Measurements from ENCODE around the gene ZNF362. TPM values are rescaled to one million over a fixed set of nuclear protein-coding genes. Genes with fewer than 3 reads are reported as not detected.
"Not testable (repeated sequence)": the region's sequence is repeated elsewhere in the genome, so short reads cannot be mapped to it uniquely, and the experiment has no call there.

Gene ZNF362
- 10 to 100 TPM; 29.5 to 29.8 TPM for total RNA-seq
- long read RNA-seq, partial matches to known transcripts = 21 of 21 reads
- long read RNA-seq, other reads (novel, unspliced or antisense) = 0 of 21 reads

- intact Hi-C loops (cut with DNase I) = no loop called here
- DNase-seq = peak; percentile 80
These were observed at the start of gene ZNF362 for GRCh38 chr1:33256471-33257206. Gene ZNF362 (plus strand): TSS chr1:33256492. CDS start chr1:33270575, 14,083 bp downstream.

GRCh38 chr1:33211972-33212371 is 44.3 kb upstream of the ZNF362 start:
- intact Hi-C loops (cut with DNase I) = loop anchor here in 1 of 2 donors (10.0 kb wide), 2 partner anchors 253 to 403 kb away; no protein-coding TSS in a partner anchor
- DNase-seq (no peak), ATAC-seq (no peak)

More at GRCh38 chr1:33256471-33257206, at the start of gene ZNF362:
- ATAC-seq = peak; percentile 38 to 53

GRCh38 chr1:33219886-33220661 is 36.2 kb upstream of the ZNF362 start:
- ATAC-seq (peak in 1 of 2 donors; percentile 45), DNase-seq (no peak)
- intact Hi-C loops (cut with DNase I) = loop anchor here in 1 of 2 donors (5.0 to 10.0 kb wide), 4 partner anchors 72 to 395 kb away; no protein-coding TSS in a partner anchor

GRCh38 chr1:33220676-33221384 is 35.5 kb upstream of the ZNF362 start:
- intact Hi-C loops (cut with DNase I) = loop anchor here in 1 of 2 donors (5.0 kb wide), 1 partner anchor 71 kb away; no protein-coding TSS in a partner anchor
- DNase-seq (peak; percentile 40), ATAC-seq (peak; percentile 46 to 81)

GRCh38 chr1:33221385-33221758 is 34.9 kb upstream of the ZNF362 start:
- DNase-seq (no peak), ATAC-seq (peak; percentile 34 to 60)
- intact Hi-C loops (cut with DNase I) = loop anchor here in 1 of 2 donors (5.0 kb wide), 1 partner anchor 71 kb away; no protein-coding TSS in a partner anchor

GRCh38 chr1:33222381-33222780 is 33.9 kb upstream of the ZNF362 start:
- intact Hi-C loops (cut with DNase I) = loop anchor here in 1 of 2 donors (5.0 kb wide), 1 partner anchor 70 kb away; no protein-coding TSS in a partner anchor
- no peak for DNase-seq
- ATAC-seq = peak in 1 of 2 donors; percentile 44

- DNase-seq (no peak), ATAC-seq (no peak)
- intact Hi-C loops (cut with DNase I) = loop anchor here in 1 of 2 donors (5.0 kb wide), 1 partner anchor 68 kb away; no protein-coding TSS in a partner anchor
These were observed 32.1 kb upstream of the ZNF362 start for GRCh38 chr1:33224166-33224707.

GRCh38 chr1:33225586-33225985 is 30.7 kb upstream of the ZNF362 start:
- intact Hi-C loops (cut with DNase I) = no loop called here
- ATAC-seq (no peak), DNase-seq (no peak)

GRCh38 chr1:33228935-33229487 is 27.3 kb upstream of the ZNF362 start:
- peak; percentile 55 for DNase-seq
- peak; percentile 89 to 95 for ATAC-seq
- intact Hi-C loops (cut with DNase I) = no loop called here

GRCh38 chr1:33231166-33231565 is 25.1 kb upstream of the ZNF362 start:
- DNase-seq (no peak), ATAC-seq (no peak)
- intact Hi-C loops (cut with DNase I) = no loop called here

- intact Hi-C loops (cut with DNase I) = no loop called here
- DNase-seq (no peak), ATAC-seq (no peak)
These were observed 23.6 kb upstream of the ZNF362 start for GRCh38 chr1:33232716-33233115.

- ATAC-seq (no peak), DNase-seq (no peak)
- intact Hi-C loops (cut with DNase I) = no loop called here
These were observed 22.2 kb upstream of the ZNF362 start for GRCh38 chr1:33234131-33234530.

GRCh38 chr1:33234588-33234990 is 21.7 kb upstream of the ZNF362 start:
- no peak for DNase-seq
- intact Hi-C loops (cut with DNase I) = no loop called here
- ATAC-seq = peak in 1 of 2 donors; percentile 34

GRCh38 chr1:33235521-33235920 is 20.8 kb upstream of the ZNF362 start:
- DNase-seq = no peak
- intact Hi-C loops (cut with DNase I) = no loop called here
- no peak for ATAC-seq

GRCh38 chr1:33236498-33236897 is 19.8 kb upstream of the ZNF362 start:
- DNase-seq = no peak
- intact Hi-C loops (cut with DNase I) = no loop called here

GRCh38 chr1:33237579-33237978 is 18.7 kb upstream of the ZNF362 start:
- DNase-seq = no peak
- intact Hi-C loops (cut with DNase I) = no loop called here
- ATAC-seq = no peak

More at GRCh38 chr1:33236498-33236897, 19.8 kb upstream of the ZNF362 start:
- ATAC-seq = no peak

- ATAC-seq; intact Hi-C loops (cut with DNase I); DNase-seq: not testable (repeated sequence)
These were observed 18.0 kb upstream of the ZNF362 start for GRCh38 chr1:33238194-33238724.

GRCh38 chr1:33239410-33239809 is 16.9 kb upstream of the ZNF362 start:
- ATAC-seq; DNase-seq; intact Hi-C loops (cut with DNase I): not testable (repeated sequence)
